Putamen (tissue), 1 donor: ENCODE measurements around the gene SLC8A1.

Experiments used
- DNase-seq: peaks from one replicate; pipeline ENCODE4 v3.0.0-alpha.2; 2016; ENCODE audit warnings: low spot score

SLC8A1 gene

GRCh38 chr2:40230186-40230585 is 221.7 kb downstream of the SLC8A1 start:
- DNase-seq = no peak

GRCh38 chr2:40228310-40228709 is 223.6 kb downstream of the SLC8A1 start:
- DNase-seq = no peak

- DNase-seq = no peak
Measured at GRCh38 chr2:40227210-40227609, 224.7 kb downstream of the SLC8A1 start.

- DNase-seq = no peak
Measured at GRCh38 chr2:40226637-40227036, 225.3 kb downstream of the SLC8A1 start.

GRCh38 chr2:40225670-40226210 is 226.2 kb downstream of the SLC8A1 start:
- DNase-seq = no peak

- no peak for DNase-seq
Measured at GRCh38 chr2:40224318-40224717, 227.6 kb downstream of the SLC8A1 start.

- no peak for DNase-seq
Measured at GRCh38 chr2:40220177-40220925, 231.5 kb downstream of the SLC8A1 start.

GRCh38 chr2:40219141-40219540 is 232.7 kb downstream of the SLC8A1 start:
- no peak for DNase-seq

GRCh38 chr2:40218679-40219078 is 233.2 kb downstream of the SLC8A1 start:
- DNase-seq = no peak

GRCh38 chr2:40213619-40214018 is 238.3 kb downstream of the SLC8A1 start:
- DNase-seq = no peak

GRCh38 chr2:40213071-40213470 is 238.8 kb downstream of the SLC8A1 start:
- no peak for DNase-seq

- DNase-seq = no peak
Measured at GRCh38 chr2:40210968-40211353, 240.9 kb downstream of the SLC8A1 start.

- DNase-seq = no peak
Measured at GRCh38 chr2:40210344-40210967, 241.4 kb downstream of the SLC8A1 start.

GRCh38 chr2:40209761-40210160 is 242.1 kb downstream of the SLC8A1 start:
- DNase-seq = no peak

- no peak for DNase-seq
Measured at GRCh38 chr2:40208463-40208862, 243.4 kb downstream of the SLC8A1 start.

- no peak for DNase-seq
Measured at GRCh38 chr2:40204268-40204667, 247.6 kb downstream of the SLC8A1 start.

GRCh38 chr2:40202798-40203400 is 249.0 kb downstream of the SLC8A1 start:
- no peak for DNase-seq

GRCh38 chr2:40201425-40201824 is 250.5 kb downstream of the SLC8A1 start:
- DNase-seq = no peak

GRCh38 chr2:40200366-40200915 is 251.4 kb downstream of the SLC8A1 start:
- no peak for DNase-seq

- no peak for DNase-seq
Measured at GRCh38 chr2:40199771-40200170, 252.1 kb downstream of the SLC8A1 start.

- no peak for DNase-seq
Measured at GRCh38 chr2:40197121-40197520, 254.8 kb downstream of the SLC8A1 start.

- DNase-seq = no peak
Measured at GRCh38 chr2:40193670-40194026, 258.2 kb downstream of the SLC8A1 start.
